Activated CD4-positive, alpha-beta memory T cell treated with anti-CD3 and anti-CD28 coated beads, Interleukin-2, amount 10 ng/mL, durations not matched to agents 7 days and 5 days (primary cell): ENCODE measurements around the gene POLR3H. TPM values are rescaled to one million over a fixed set of nuclear protein-coding genes. Genes with fewer than 3 reads are reported as not detected.

Source experiments
- CTCF ChIA-PET: fragments of 350-600 bp; sonication (Branson Sonifier 250); formaldehyde crosslinking; loops from one replicate; lab custom pipeline; 2021; ENCODE audit warnings: antibody characterized with exemption, inconsistent platforms; lab: Charles Lee
- POLR2A ChIA-PET: fragments of 350-600 bp; sonication (Branson Sonifier 250); formaldehyde crosslinking; loops from one replicate; lab custom pipeline; 2021; ENCODE audit warnings: antibody characterized with exemption; lab: Charles Lee
- DNase-seq: peaks from one replicate; pipeline ENCODE4 v3.0.0-alpha.2; 2020
- H3K27ac Mint-ChIP-seq: one replicate; pipeline ENCODE4 v1.8.0; 2021; ENCODE audit warnings: mild to moderate bottlenecking, mixed read lengths
- H3K27me3 Mint-ChIP-seq: one replicate; pipeline ENCODE4 v1.8.0; 2021; ENCODE audit warnings: mixed read lengths
- H3K36me3 Mint-ChIP-seq: one replicate; pipeline ENCODE4 v1.8.0; 2021; ENCODE audit warnings: low read depth, mixed read lengths
- H3K4me1 Mint-ChIP-seq: one replicate; pipeline ENCODE4 v1.8.0; 2021; ENCODE audit warnings: mixed read lengths
- H3K4me3 Mint-ChIP-seq: one replicate; pipeline ENCODE4 v1.8.0; 2021; ENCODE audit warnings: mild to moderate bottlenecking, mixed read lengths
- H3K9me3 Mint-ChIP-seq: one replicate; pipeline ENCODE4 v1.8.0; 2021; ENCODE audit warnings: mixed read lengths
- total RNA-seq, 2 experiments: library from RNA; stranded (reverse); gene quantifications; one replicate each; pipeline ENCODE4 v1.2.3, GENCODE V29; 2021

The POLR3H gene
- total RNA-seq, 2 experiments from 2014 or later = 19.2 to 20.5 TPM

DNA sequence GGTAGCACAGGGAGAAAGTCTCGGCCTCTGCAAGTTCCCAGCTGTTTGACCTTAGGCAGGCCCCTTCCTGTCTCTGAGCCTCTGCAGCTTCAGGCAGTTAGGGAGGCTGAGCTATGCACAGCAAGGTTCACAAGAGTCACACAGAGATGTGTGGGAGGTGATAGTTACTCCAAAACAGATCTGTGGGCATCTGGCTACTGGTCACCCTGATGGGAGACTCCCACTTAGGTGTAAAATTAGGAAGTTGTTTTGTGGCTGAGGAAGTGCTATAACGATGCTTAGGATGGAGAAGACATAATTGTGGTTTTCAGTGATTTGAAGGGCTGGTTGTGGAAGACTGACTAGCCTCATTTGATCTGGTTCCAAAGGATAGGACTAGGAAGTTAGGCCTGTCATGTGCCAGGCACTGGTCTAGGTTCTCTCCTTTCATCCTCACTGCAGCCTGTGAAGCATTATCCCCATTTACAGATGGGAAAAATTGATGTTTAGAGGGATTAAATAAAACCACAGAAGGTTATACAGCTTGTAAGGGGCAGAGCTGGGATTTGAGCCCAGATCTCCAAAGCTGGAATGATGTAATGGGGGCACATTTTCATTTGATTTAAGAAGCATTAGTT, 61.8 kb downstream of the POLR3H start:
- no peak overlapping the region for H3K4me3 Mint-ChIP-seq
- CTCF ChIA-PET = interaction anchor here (0.5 kb wide), 1 partner anchor 102 kb away, joined by 3 read pairs; no protein-coding TSS in a partner anchor
- no peaks in the 10 kb centered on the region for H3K27me3 Mint-ChIP-seq
- H3K4me1 Mint-ChIP-seq = peaks cover 17% of the 10 kb centered on the region
- H3K9me3 Mint-ChIP-seq = no peaks in the 10 kb centered on the region
- POLR2A ChIA-PET = interaction anchor here (1.5 kb wide), 1 partner anchor 14 kb away, joined by 6 read pairs; the partner anchor contains the start of genes ACO2 and PHF5A
- DNase-seq = no peak
- no peak overlapping the region for H3K27ac Mint-ChIP-seq
- H3K36me3 Mint-ChIP-seq = no peaks in the 10 kb centered on the region

DNA sequence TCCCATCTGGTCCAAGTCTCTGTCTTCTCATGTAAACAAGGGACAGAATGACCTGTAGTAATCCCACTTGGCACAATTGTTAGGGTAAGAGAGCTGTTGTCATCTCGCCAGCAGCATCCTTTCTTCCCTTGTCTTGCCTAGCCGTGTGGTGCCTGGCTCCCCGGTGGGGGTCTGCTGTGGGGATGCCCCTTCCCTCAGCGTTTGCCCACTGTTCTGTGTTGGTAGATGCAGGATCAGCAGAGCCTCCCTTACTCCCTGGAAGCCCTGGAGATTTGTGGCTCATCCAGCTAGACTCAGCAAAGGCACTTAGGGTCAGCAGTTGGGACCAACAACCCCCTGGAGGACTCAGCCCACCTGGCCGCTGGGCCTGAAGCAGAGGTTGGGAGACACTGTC, 62.3 kb downstream of the POLR3H start:
- Mint-ChIP-seq H3K4me3 (no peak overlapping the region), H3K9me3 (no peaks in the 10 kb centered on the region), H3K4me1 (peaks cover 17% of the 10 kb centered on the region), H3K27me3 (no peaks in the 10 kb centered on the region), H3K36me3 (no peaks in the 10 kb centered on the region), H3K27ac (no peak overlapping the region)
- no peak for DNase-seq
- POLR2A ChIA-PET = interaction anchor here (1.5 kb wide), 1 partner anchor 13 kb away, joined by 6 read pairs; the partner anchor contains the start of genes ACO2 and PHF5A
- CTCF ChIA-PET = interaction anchor here (0.5 kb wide), 1 partner anchor 102 kb away, joined by 3 read pairs; no protein-coding TSS in a partner anchor

DNA sequence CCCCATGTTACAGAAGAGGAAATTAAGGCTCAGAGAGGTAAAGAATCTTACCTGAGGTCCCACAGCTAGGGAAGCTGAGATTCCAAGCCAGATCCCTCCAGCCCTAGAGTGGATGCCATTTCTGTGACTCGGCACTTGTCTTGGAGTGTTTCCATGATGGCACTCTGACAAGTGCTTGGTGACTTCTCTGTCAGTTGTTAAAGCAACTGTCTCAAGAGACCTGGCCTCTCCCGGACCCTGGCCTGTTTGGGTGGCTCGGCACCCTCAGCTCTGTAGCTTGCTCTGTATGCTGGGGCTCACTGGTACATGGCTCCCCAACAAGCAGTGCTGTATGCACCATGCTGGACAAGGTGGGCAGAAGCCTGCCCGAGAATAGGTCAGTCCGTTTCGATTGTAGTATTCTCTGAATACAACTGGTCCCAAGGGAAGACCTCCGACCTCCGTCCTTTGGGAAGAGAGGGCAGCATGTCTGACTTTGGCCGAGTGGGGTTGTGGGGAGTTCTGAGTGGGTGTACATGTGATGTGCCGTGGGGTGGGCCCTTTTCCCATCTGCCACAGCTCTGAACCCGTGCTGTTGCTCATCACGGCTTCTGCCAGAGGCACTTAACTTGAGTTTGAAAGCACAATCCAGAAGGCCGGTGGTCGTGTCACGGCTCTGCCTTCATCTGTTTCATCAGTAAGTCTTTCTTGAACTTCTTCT, 63.0 kb downstream of the POLR3H start:
- Mint-ChIP-seq H3K9me3 (no peaks in the 10 kb centered on the region), H3K36me3 (no peaks in the 10 kb centered on the region), H3K4me3 (no peak overlapping the region), H3K27me3 (no peaks in the 10 kb centered on the region), H3K4me1 (peaks cover 17% of the 10 kb centered on the region), H3K27ac (no peak overlapping the region)
- DNase-seq = no peak
- POLR2A ChIA-PET = interaction anchor here (1.5 kb wide), 1 partner anchor 13 kb away, joined by 6 read pairs; the partner anchor contains the start of genes ACO2 and PHF5A
- CTCF ChIA-PET = interaction anchor here (0.9 kb wide), 1 partner anchor 18 kb away, joined by 3 read pairs; no protein-coding TSS in a partner anchor

DNA sequence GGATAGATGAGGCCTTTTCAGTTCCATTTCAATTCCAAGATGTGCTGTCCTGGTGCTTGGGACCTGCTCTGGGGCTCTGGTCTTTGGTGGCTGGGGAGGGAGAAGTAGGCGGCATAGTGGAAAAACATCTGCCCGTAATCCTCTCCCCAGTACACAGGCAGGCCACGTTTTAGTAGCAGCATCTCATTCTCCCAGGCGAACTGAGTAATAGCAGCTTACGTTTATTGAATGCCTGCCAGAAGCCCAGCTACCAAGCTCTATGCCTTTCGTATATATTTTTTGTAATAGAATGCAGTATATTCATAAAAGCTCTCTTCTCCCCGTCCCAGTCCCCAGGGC, 63.9 kb downstream of the POLR3H start:
- H3K27ac Mint-ChIP-seq = no peak overlapping the region
- POLR2A ChIA-PET = interaction anchor here (4.0 kb wide), 1 partner anchor 11 kb away, joined by 29 read pairs; the partner anchor contains the start of genes ACO2 and PHF5A
- no peaks in the 10 kb centered on the region for H3K9me3 Mint-ChIP-seq
- H3K4me1 Mint-ChIP-seq = peaks cover 13% of the 10 kb centered on the region
- H3K27me3 Mint-ChIP-seq = no peaks in the 10 kb centered on the region
- H3K4me3 Mint-ChIP-seq = no peak overlapping the region
- CTCF ChIA-PET = interaction anchor here (0.9 kb wide), 1 partner anchor 19 kb away, joined by 3 read pairs; no protein-coding TSS in a partner anchor
- no peaks in the 10 kb centered on the region for H3K36me3 Mint-ChIP-seq
- DNase-seq = no peak

DNA sequence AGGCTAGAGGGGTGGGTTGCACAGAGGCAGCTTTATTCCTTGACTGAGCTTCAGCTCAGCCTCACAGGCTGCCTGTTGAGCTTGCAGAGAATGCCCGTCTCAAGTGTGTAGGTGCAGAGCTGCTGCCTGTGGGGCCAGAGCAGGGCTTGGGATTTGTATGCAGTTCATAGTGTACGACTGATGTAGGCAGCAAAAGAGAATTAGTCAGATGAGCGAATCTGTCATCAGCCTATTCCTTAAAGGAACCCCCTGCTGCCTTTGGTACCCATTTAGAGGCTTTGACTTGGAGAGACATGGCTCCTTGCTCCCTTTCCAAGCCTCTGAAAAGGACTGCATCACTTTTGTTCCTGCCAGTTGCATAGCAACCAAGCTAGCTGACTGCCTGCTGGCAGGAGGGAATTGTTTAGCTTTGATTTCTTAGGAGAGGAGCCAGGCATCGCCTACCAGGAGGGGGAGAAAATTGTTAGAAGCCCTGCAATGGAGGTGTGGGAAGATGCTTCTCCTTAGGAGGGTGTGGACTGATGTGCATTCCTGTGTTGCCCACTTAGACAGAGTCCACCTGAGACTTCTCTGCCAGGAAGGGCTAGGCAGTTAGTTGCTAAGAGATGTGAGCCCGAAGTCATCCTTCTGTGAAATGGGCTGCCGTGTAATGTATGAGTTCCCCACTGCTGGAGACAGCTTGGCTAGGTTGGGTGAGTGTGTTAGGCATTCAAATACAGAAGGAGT, 64.4 kb downstream of the POLR3H start:
- DNase-seq = no peak
- POLR2A ChIA-PET = interaction anchor here (1.2 to 4.0 kb wide), 2 partner anchors 11 to 76 kb away, joined by 3 to 29 read pairs; partner anchors contain the start of genes ACO2 and PHF5A
- Mint-ChIP-seq H3K27me3 (no peaks in the 10 kb centered on the region), H3K9me3 (no peaks in the 10 kb centered on the region), H3K36me3 (no peaks in the 10 kb centered on the region), H3K4me3 (no peak overlapping the region), H3K4me1 (peaks cover 9% of the 10 kb centered on the region), H3K27ac (no peak overlapping the region)
- CTCF ChIA-PET = interaction anchor here (1.6 kb wide), 1 partner anchor 11 kb away, joined by 3 read pairs; the partner anchor contains the start of genes ACO2 and PHF5A

DNA sequence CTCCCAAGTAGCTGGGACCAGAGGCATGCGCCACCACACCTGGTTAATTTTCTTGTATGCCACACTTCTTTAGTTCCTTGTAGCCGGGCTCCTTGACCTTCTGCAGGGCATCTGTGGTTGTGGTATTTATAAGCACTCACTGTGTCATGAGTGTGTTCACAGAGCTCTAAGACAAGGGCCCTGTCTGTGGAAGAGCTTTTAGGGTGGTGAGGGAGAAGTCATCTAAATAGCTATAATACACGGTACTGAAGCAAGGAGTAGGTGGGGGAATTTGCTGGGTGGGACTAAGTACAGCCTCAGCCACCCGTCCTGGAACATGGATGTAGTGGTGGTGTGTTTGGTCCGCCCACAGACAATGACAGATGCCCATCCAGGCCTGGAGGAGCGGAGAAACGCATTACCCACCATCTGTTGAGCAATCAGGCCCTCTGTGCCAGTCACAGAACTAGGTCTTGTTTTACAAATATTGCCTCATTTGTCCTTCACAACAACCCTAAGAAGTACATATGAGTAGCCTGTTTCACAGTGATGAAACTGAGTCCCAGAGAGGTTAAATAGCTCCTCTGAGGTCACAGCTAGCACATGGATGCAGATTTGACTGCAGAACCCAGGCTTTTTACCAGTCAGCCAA, 65.3 kb downstream of the POLR3H start:
- no peaks in the 10 kb centered on the region for H3K9me3 Mint-ChIP-seq
- no peak overlapping the region for H3K4me3 Mint-ChIP-seq
- POLR2A ChIA-PET = interaction anchor here (0.8 to 4.0 kb wide), 3 partner anchors 10 to 75 kb away, joined by 3 to 29 read pairs (median 3); partner anchors contain the start of genes ACO2 and PHF5A
- H3K27ac Mint-ChIP-seq = no peak overlapping the region
- peaks cover 8% of the 10 kb centered on the region for H3K4me1 Mint-ChIP-seq
- no peaks in the 10 kb centered on the region for H3K36me3 Mint-ChIP-seq
- no peaks in the 10 kb centered on the region for H3K27me3 Mint-ChIP-seq
- CTCF ChIA-PET = interaction anchor here (1.4 to 1.6 kb wide), 2 partner anchors 10 to 75 kb away, joined by 3 to 7 read pairs; partner anchors contain the start of genes ACO2 and PHF5A
- no peak for DNase-seq

DNA sequence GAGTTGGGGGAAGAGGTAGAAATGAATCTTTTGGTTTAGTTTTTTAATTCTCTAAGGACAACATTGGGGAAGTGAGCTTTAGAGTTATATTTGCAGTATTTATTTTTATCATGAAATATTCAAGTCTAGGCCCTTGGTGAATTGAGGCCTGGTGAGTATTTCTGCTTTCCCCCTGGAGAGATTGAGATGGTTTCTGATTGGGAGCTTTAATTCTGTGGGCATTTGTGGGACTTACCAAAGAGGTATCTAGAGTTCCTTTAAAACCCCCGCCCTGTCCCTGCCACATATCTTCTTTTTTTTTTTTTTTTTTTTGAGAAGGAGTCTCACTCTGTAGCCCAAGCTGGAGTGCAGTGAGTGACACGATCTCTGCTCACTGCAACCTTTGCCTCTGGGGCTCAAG, 65.8 kb downstream of the POLR3H start:
- ChIA-PET POLR2A (interaction anchor here (0.8 to 4.0 kb wide), 3 partner anchors 10 to 66 kb away, joined by 3 to 29 read pairs (median 3); partner anchors contain the start of genes ACO2 and PHF5A), CTCF (interaction anchor here (1.1 to 1.6 kb wide), 3 partner anchors 10 to 74 kb away, joined by 3 to 7 read pairs (median 4); partner anchors contain the start of genes ACO2 and PHF5A)
- Mint-ChIP-seq H3K4me3 (no peak overlapping the region), H3K27me3 (no peaks in the 10 kb centered on the region), H3K27ac (no peak overlapping the region), H3K4me1 (peaks cover 10% of the 10 kb centered on the region), H3K36me3 (no peaks in the 10 kb centered on the region), H3K9me3 (no peaks in the 10 kb centered on the region)
- DNase-seq = no peak

Other genes with a start within 250 kb of the POLR3H start
- 10 to 100 TPM; 41.7 to 42.1 TPM for gene ZC3H7B, start 242.9 kb downstream of the POLR3H start, total RNA-seq
- gene TEF, start 162.5 kb downstream of the POLR3H start, total RNA-seq = 1 to 10 TPM; 2.3 to 3.3 TPM
- gene TOB2, start 97.7 kb downstream of the POLR3H start, total RNA-seq = 10 to 100 TPM; 38.7 to 41.2 TPM
- 10 to 100 TPM; 43.9 to 55.3 TPM for gene PHF5A, start 75.8 kb downstream of the POLR3H start, total RNA-seq
- gene ACO2, start 75.4 kb downstream of the POLR3H start, total RNA-seq = 10 to 100 TPM; 69.9 to 72.2 TPM
- gene CSDC2, start 16.5 kb upstream of the POLR3H start, total RNA-seq = not detected
- gene PMM1, start 45.4 kb upstream of the POLR3H start, total RNA-seq = 10 to 100 TPM; 44.4 to 46.2 TPM
- gene DESI1, start 76.6 kb upstream of the POLR3H start, total RNA-seq = 10 to 100 TPM; 49.3 to 53.6 TPM
- gene XRCC6, start 76.8 kb upstream of the POLR3H start, total RNA-seq = 100 to 1,000 TPM; 244 to 251 TPM
- 100 to 1,000 TPM; 166 to 176 TPM for gene SNU13, start 144.4 kb upstream of the POLR3H start, total RNA-seq
- gene MEI1, start 155.0 kb upstream of the POLR3H start, total RNA-seq = 10 to 100 TPM; 75.5 to 79.1 TPM